PC-9 (cell line): Measurements from ENCODE around the gene SERPINB4. TPM values are rescaled to one million over a fixed set of nuclear protein-coding genes. Genes with fewer than 3 reads are reported as not detected.

Experiments
- BruUV-seq: library from RNA; stranded (reverse); fragments of 400-500 nt; replicated peaks from 2 replicates; lab custom pipeline; 2021; lab: Mats Ljungman, UMichigan
- CTCF ChIA-PET: fragments of 300-600 bp; sonication (Branson Sonifier 250); formaldehyde crosslinking; loops from one replicate; lab custom pipeline; 2022; ENCODE audit warnings: antibody characterized with exemption; lab: Charles Lee
- POLR2A ChIA-PET: fragments of 300-600 bp; sonication (Branson Sonifier 250); formaldehyde crosslinking; loops from one replicate; lab custom pipeline; 2022; ENCODE audit warnings: antibody characterized with exemption; ENCODE audit not compliant: unreplicated experiment; lab: Charles Lee
- DNase-seq, 2 experiments: peaks; one replicate each; pipeline versions ENCODE4 v3.0.0 to v3.0.0-alpha.2; 2015 to 2022; ENCODE audit warnings: mixed read lengths in 1 of 2
- H2AFZ ChIP-seq: fragments of 200-600 bp; sonication (generic); 2 replicates; pipeline ENCODE4 v1.8.1; 2017; ENCODE audit warnings: antibody characterized with exemption
- H3F3A ChIP-seq: fragments of 200-600 bp; sonication (generic); 2 replicates; pipeline ENCODE4 v1.8.1; 2017; ENCODE audit warnings: antibody characterized with exemption, mild to moderate bottlenecking, low read depth; ENCODE audit not compliant: insufficient read depth
- H3K27ac ChIP-seq: fragments of 200-600 bp; sonication (generic); 2 replicates; pipeline ENCODE4 v1.6.1; 2016; ENCODE audit warnings: mixed run types
- H3K27me3 ChIP-seq: fragments of 200-600 bp; sonication (generic); 2 replicates; pipeline ENCODE4 v1.6.1; 2016; ENCODE audit warnings: low read depth, mixed run types; ENCODE audit not compliant: insufficient read depth
- H3K36me3 ChIP-seq: fragments of 200-600 bp; sonication (generic); 2 replicates; pipeline ENCODE4 v1.6.1; 2016; ENCODE audit warnings: low read depth, mixed run types
- H3K4me1 ChIP-seq: fragments of 200-600 bp; sonication (generic); replicated peaks from 2 replicates; pipeline ENCODE4 v1.6.1; 2016; ENCODE audit warnings: mixed run types; ENCODE audit not compliant: insufficient read depth
- H3K4me2 ChIP-seq: fragments of 200-600 bp; sonication (generic); 2 replicates; pipeline ENCODE4 v1.6.1; 2017; ENCODE audit warnings: mixed run types
- H3K4me3 ChIP-seq: fragments of 200-600 bp; sonication (generic); 2 replicates; pipeline ENCODE4 v1.6.1; 2016; ENCODE audit warnings: mixed run types
- H3K79me2 ChIP-seq: fragments of 200-600 bp; sonication (generic); 2 replicates; pipeline ENCODE4 v1.6.1; 2017; ENCODE audit warnings: low read depth, mixed run types
- H3K9me2 ChIP-seq: fragments of 200-600 bp; sonication (generic); 2 replicates; pipeline ENCODE4 v1.8.1; 2017; ENCODE audit warnings: mild to moderate bottlenecking; ENCODE audit not compliant: insufficient read depth
- H3K9me3 ChIP-seq: fragments of 200-600 bp; sonication (generic); 2 replicates; pipeline ENCODE4 v1.8.1; 2016; ENCODE audit warnings: low read depth; ENCODE audit not compliant: insufficient read depth
- H4K20me1 ChIP-seq: fragments of 200-600 bp; sonication (generic); 2 replicates; pipeline ENCODE4 v1.8.1; 2017; ENCODE audit not compliant: insufficient read depth
- CTCF ChIP-seq: fragments of 200-600 bp; sonication (generic); conservative IDR thresholded peaks from 2 replicates; pipeline ENCODE4 v1.6.1; 2017; ENCODE audit warnings: mixed run types, antibody characterized with exemption, mild to moderate bottlenecking, moderate library complexity
- EZH2 ChIP-seq: fragments of 200-600 bp; sonication (generic); IDR thresholded peaks from 2 replicates; pipeline ENCODE4 v1.8.0; 2017; ENCODE audit warnings: antibody characterized with exemption, low read depth
- intact Hi-C: fragments of 100-400 bp; cut with micrococcal nuclease; formaldehyde crosslinking; loops from one replicate; pipeline ENCODE4 v1.10.0; 2022; ENCODE audit not compliant: unreplicated experiment
- total RNA-seq: library from RNA; stranded (reverse); gene quantifications from 2 replicates; pipeline ENCODE4 v1.2.3, GENCODE V29; 2021

The SERPINB4 gene
- total RNA-seq, 1 experiment from 2014 or later, result not detected

GRCh38 chr18:63637703-63638102 lies 6.4 kb downstream of the SERPINB4 start:
- CTCF ChIA-PET, result no interaction called here
- POLR2A ChIA-PET, result no interaction called here
- Histone ChIP-seq H4K20me1 (no peaks in the 10 kb centered on the region), H3K4me2 (no peak overlapping the region), H3K9me3 (peaks cover 6% of the 10 kb centered on the region; the same call in 1 of the 2 replicates), H3K9me2 (no peaks in the 10 kb centered on the region), H3K27me3 (no peaks in the 10 kb centered on the region), H2AFZ (no peak overlapping the region), H3K4me3 (no peak overlapping the region), H3K4me1 (peaks cover 19% of the 10 kb centered on the region), H3K79me2 (no peaks in the 10 kb centered on the region), H3F3A (0 out of 2 replicates have a peak, but pooled peaks cover 7% of the 10 kb centered on the region), H3K36me3 (no peaks in the 10 kb centered on the region), H3K27ac (no peak overlapping the region)
- no TSS peak for BruUV-seq
- DNase-seq, result no peak
- intact Hi-C loops, result no loop called here
- TF ChIP-seq CTCF (no peak), EZH2 (no peak)

- no peak overlapping the region for H2AFZ ChIP-seq
- no peak overlapping the region for H3K4me2 ChIP-seq
- TF ChIP-seq CTCF, result no peak
- H3K4me1 ChIP-seq, result no peaks in the 10 kb centered on the region
- no peaks in the 10 kb centered on the region for H3K36me3 ChIP-seq
- H3K79me2 ChIP-seq, result no peaks in the 10 kb centered on the region
- H3K27me3 ChIP-seq, result no peaks in the 10 kb centered on the region
- no peaks in the 10 kb centered on the region for H3K9me2 ChIP-seq
- ChIA-PET POLR2A (no interaction called here), CTCF (no interaction called here)
- H3K27ac ChIP-seq, result no peak overlapping the region
- H3K9me3 ChIP-seq, result peaks cover 11% of the 10 kb centered on the region; the same call in 1 of the 2 replicates
- BruUV-seq, result no TSS peak
- H3K4me3 ChIP-seq, result no peak overlapping the region
- no peak for DNase-seq
- no peaks in the 10 kb centered on the region for H4K20me1 ChIP-seq
- intact Hi-C loops, result no loop called here
- no peaks in the 10 kb centered on the region for H3F3A ChIP-seq
Observed at GRCh38 chr18:63627819-63628218, 16.2 kb downstream of the SERPINB4 start.

- no peaks in the 10 kb centered on the region for H3K4me1 ChIP-seq
- no peaks in the 10 kb centered on the region for H3K9me2 ChIP-seq
- no peaks in the 10 kb centered on the region for H3K36me3 ChIP-seq
- peaks cover 11% of the 10 kb centered on the region; the same call in 1 of the 2 replicates for H3K9me3 ChIP-seq
- H3K79me2 ChIP-seq, result no peaks in the 10 kb centered on the region
- no peaks in the 10 kb centered on the region for H3F3A ChIP-seq
- H3K27ac ChIP-seq, result no peak overlapping the region
- no peak overlapping the region for H3K4me3 ChIP-seq
- intact Hi-C loops, result no loop called here
- H3K27me3 ChIP-seq, result no peaks in the 10 kb centered on the region
- H4K20me1 ChIP-seq, result no peaks in the 10 kb centered on the region
- no TSS peak for BruUV-seq
- DNase-seq, result no peak
- no peak overlapping the region for H3K4me2 ChIP-seq
- POLR2A ChIA-PET, result no interaction called here
- CTCF ChIA-PET, result no interaction called here
- H2AFZ ChIP-seq, result no peak overlapping the region
- TF ChIP-seq EZH2 (no peak), CTCF (no peak)
Observed at GRCh38 chr18:63626431-63626830, 17.6 kb downstream of the SERPINB4 start.
